ENCODE results near the gene ARHGAP18.

DNA sequence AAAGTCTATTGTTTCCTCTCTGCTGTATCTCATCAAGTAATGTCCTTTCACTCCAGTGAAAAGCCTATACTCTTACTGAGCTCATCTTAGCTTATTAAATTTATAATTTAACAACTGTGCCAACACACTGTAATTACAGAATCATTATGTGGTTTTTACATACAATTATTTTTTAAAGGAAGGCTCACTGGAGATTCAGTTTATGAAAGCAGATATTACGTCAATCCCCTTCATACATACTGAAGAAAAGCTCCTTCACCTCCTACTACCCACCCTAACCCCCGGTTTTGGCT, 28.1 kb downstream of the ARHGAP18 start:
- TF ChIP-seq, protein P1, sequence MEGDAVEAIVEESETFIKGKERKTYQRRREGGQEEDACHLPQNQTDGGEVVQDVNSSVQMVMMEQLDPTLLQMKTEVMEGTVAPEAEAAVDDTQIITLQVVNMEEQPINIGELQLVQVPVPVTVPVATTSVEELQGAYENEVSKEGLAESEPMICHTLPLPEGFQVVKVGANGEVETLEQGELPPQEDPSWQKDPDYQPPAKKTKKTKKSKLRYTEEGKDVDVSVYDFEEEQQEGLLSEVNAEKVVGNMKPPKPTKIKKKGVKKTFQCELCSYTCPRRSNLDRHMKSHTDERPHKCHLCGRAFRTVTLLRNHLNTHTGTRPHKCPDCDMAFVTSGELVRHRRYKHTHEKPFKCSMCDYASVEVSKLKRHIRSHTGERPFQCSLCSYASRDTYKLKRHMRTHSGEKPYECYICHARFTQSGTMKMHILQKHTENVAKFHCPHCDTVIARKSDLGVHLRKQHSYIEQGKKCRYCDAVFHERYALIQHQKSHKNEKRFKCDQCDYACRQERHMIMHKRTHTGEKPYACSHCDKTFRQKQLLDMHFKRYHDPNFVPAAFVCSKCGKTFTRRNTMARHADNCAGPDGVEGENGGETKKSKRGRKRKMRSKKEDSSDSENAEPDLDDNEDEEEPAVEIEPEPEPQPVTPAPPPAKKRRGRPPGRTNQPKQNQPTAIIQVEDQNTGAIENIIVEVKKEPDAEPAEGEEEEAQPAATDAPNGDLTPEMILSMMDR (IDR thresholded peaks at IDR 0.05), result no peak
- TF ChIP-seq, protein P2, sequence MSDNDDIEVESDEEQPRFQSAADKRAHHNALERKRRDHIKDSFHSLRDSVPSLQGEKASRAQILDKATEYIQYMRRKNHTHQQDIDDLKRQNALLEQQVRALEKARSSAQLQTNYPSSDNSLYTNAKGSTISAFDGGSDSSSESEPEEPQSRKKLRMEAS (IDR thresholded peaks at IDR 0.05; ENCODE audit: low read depth), result no peak
- no peak for TF ChIP-seq RCOR1 (IDR thresholded peaks at IDR 0.05; ENCODE audit: low read length)
- no peak for TF ChIP-seq CHD2 (IDR thresholded peaks at IDR 0.05; ENCODE audit: low read length, partially characterized antibody)
- TF ChIP-seq EZH2phosphoT487 (IDR thresholded peaks at IDR 0.05; ENCODE audit: borderline replicate concordance, low read depth), result no peak

Measured in SK-N-SH (cell line).